GM23338 (cell line): ENCODE data around the gene NFATC1. TPM values are rescaled to one million over a fixed set of nuclear protein-coding genes. Genes with fewer than 3 reads are reported as not detected.

Source experiments
- ATAC-seq: fragments of 200-7000 bp; cut with Tn5 transposase; 3 replicates; pipeline ENCODE4 v1.9.1; 2020
- DNase-seq: peaks from one replicate; pipeline ENCODE4 v3.0.0-alpha.2; 2015; ENCODE audit warnings: low spot score
- H2AFZ ChIP-seq: fragments of 200-600 bp; sonication (generic); 2 replicates; pipeline ENCODE4 v1.8.0; 2016; ENCODE audit warnings: antibody characterized with exemption, mild to moderate bottlenecking, moderate library complexity
- H3F3A ChIP-seq: fragments of 200-600 bp; sonication (generic); replicated peaks from 2 replicates; pipeline ENCODE4 v1.8.0; 2017; ENCODE audit warnings: antibody characterized with exemption, mixed run types, low read depth
- H3K27ac ChIP-seq: fragments of 200-600 bp; sonication (generic); 2 replicates; pipeline ENCODE4 v1.6.1; 2016; ENCODE audit warnings: low read depth
- H3K27me3 ChIP-seq: fragments of 200-600 bp; sonication (generic); 2 replicates; pipeline ENCODE4 v1.8.0; 2016; ENCODE audit warnings: mild to moderate bottlenecking, mixed run types, moderate library complexity; ENCODE audit not compliant: insufficient read depth
- H3K36me3 ChIP-seq: fragments of 200-600 bp; sonication (generic); 2 replicates; pipeline ENCODE4 v1.8.0; 2016; ENCODE audit warnings: mild to moderate bottlenecking; ENCODE audit not compliant: insufficient read depth
- H3K4me1 ChIP-seq: fragments of 200-600 bp; sonication (generic); 2 replicates; pipeline ENCODE4 v1.8.0; 2016; ENCODE audit warnings: mild to moderate bottlenecking, moderate library complexity; ENCODE audit not compliant: insufficient read depth
- H3K4me2 ChIP-seq: fragments of 200-600 bp; sonication (generic); 2 replicates; pipeline ENCODE4 v1.7.1; 2017; ENCODE audit warnings: mixed run types
- H3K4me3 ChIP-seq: fragments of 200-600 bp; sonication (generic); 2 replicates; pipeline ENCODE4 v1.6.1; 2016; ENCODE audit warnings: mixed run types
- H3K79me2 ChIP-seq: fragments of 200-600 bp; sonication (generic); replicated peaks from 2 replicates; pipeline ENCODE4 v1.8.0; 2017; ENCODE audit warnings: mild to moderate bottlenecking; ENCODE audit not compliant: insufficient read depth
- H3K9me2 ChIP-seq: fragments of 200-600 bp; sonication (generic); 2 replicates; pipeline ENCODE4 v1.8.0; 2017; ENCODE audit not compliant: insufficient read depth
- H4K20me1 ChIP-seq: fragments of 200-600 bp; sonication (generic); replicated peaks from 2 replicates; pipeline ENCODE4 v1.8.0; 2017; ENCODE audit warnings: mild to moderate bottlenecking; ENCODE audit not compliant: insufficient read depth
- H3K27ac Mint-ChIP-seq: 2 replicates; pipeline ENCODE4 v1.8.0; 2020; ENCODE audit warnings: inconsistent platforms, mild to moderate bottlenecking, moderate library complexity, mixed read lengths
- H3K27me3 Mint-ChIP-seq: 3 replicates; pipeline ENCODE4 v1.8.0; 2022; ENCODE audit warnings: low read depth, mild to moderate bottlenecking, moderate library complexity, mixed read lengths, inconsistent platforms; ENCODE audit not compliant: insufficient read depth, poor library complexity
- H3K36me3 Mint-ChIP-seq: 3 replicates; pipeline ENCODE4 v1.8.0; 2021; ENCODE audit warnings: low read depth, mild to moderate bottlenecking, inconsistent platforms, moderate library complexity, mixed read lengths
- H3K4me1 Mint-ChIP-seq: 3 replicates; pipeline ENCODE4 v1.8.0; 2020; ENCODE audit warnings: mild to moderate bottlenecking, inconsistent platforms, mixed read lengths
- H3K4me3 Mint-ChIP-seq: 3 replicates; pipeline ENCODE4 v1.8.0; 2021; ENCODE audit warnings: moderate library complexity, mild to moderate bottlenecking, inconsistent platforms, mixed read lengths
- H3K9me3 Mint-ChIP-seq: 3 replicates; pipeline ENCODE4 v1.8.0; 2020; ENCODE audit warnings: moderate library complexity, mild to moderate bottlenecking, inconsistent platforms, mixed read lengths
- CREB1 ChIP-seq: fragments of 250-450 bp; sonication (Bioruptor Pico); IDR thresholded peaks from 2 replicates; pipeline ENCODE4 v1.5.0; 2020; ENCODE audit warnings: low read depth, mild to moderate bottlenecking, moderate library complexity
- CTCF ChIP-seq, 2 experiments: fragments of 200-600 bp in 1 of 2; sonication (generic) in 1 of 2; conservative IDR thresholded peaks; 2 replicates each; pipeline versions ENCODE4 v1.5.1 to v1.6.1; 2016 to 2017; ENCODE audit warnings: antibody characterized with exemption in 2 of 2, low read depth in 2 of 2, mild to moderate bottlenecking in 2 of 2, moderate library complexity in 1 of 2
- EZH2 ChIP-seq: fragments of 200-600 bp; sonication (generic); IDR thresholded peaks from one replicate; pipeline ENCODE4 v1.8.0; 2017; ENCODE audit warnings: antibody characterized with exemption, mild to moderate bottlenecking, low read depth; ENCODE audit not compliant: unreplicated experiment
- EZH2phosphoT487 ChIP-seq: fragments of 200-600 bp; sonication (generic); IDR thresholded peaks from one replicate; pipeline ENCODE4 v1.8.1; 2018; ENCODE audit warnings: antibody characterized with exemption; ENCODE audit not compliant: unreplicated experiment
- JUNB ChIP-seq: IDR thresholded peaks from one replicate; pipeline ENCODE4 v1.6.1; 2016; ENCODE audit warnings: antibody characterized with exemption; ENCODE audit not compliant: unreplicated experiment
- NANOG ChIP-seq: IDR thresholded peaks from 2 replicates; pipeline ENCODE4 v1.6.1; 2016; ENCODE audit warnings: antibody characterized with exemption, borderline replicate concordance
- POLR2AphosphoS5 ChIP-seq: IDR thresholded peaks from 2 replicates; pipeline ENCODE4 v1.6.1; 2016; ENCODE audit warnings: antibody characterized with exemption, low read depth
- REST ChIP-seq: IDR thresholded peaks from one replicate; pipeline ENCODE4 v1.6.1; 2018; ENCODE audit warnings: antibody characterized with exemption; ENCODE audit not compliant: unreplicated experiment
- STAT1 ChIP-seq: IDR thresholded peaks from one replicate; pipeline ENCODE4 v1.6.1; 2016; ENCODE audit warnings: antibody characterized with exemption; ENCODE audit not compliant: unreplicated experiment
- ZNF114 ChIP-seq: fragments of 250-450 bp; sonication (Bioruptor Pico); IDR thresholded peaks from 2 replicates; pipeline ENCODE4 v1.5.0; 2020; ENCODE audit warnings: mild to moderate bottlenecking, moderate library complexity
- ZNF331 ChIP-seq: fragments of 250-450 bp; sonication (Bioruptor Pico); IDR thresholded peaks from 2 replicates; pipeline ENCODE4 v1.5.0; 2020; ENCODE audit warnings: low read depth, mild to moderate bottlenecking, moderate library complexity
- ZNF462 ChIP-seq: fragments of 250-450 bp; sonication (Bioruptor Pico); IDR thresholded peaks from 2 replicates; pipeline ENCODE4 v1.5.0; 2020; ENCODE audit warnings: mild to moderate bottlenecking, moderate library complexity
- polyA plus RNA-seq: library from polyadenylated mRNA; unstranded; fragments of >200 nt; fragmentation: Nextera tagmentation; extraction: Ambion mirVana; gene quantifications from 2 replicates; pipeline ENCODE4 v1.2.1, GENCODE V29; 2016
- total RNA-seq: library from RNA; depleted of rRNA; stranded (reverse); fragments of >200 nt; shearing (Covaris generic); gene quantifications from 2 replicates; pipeline ENCODE4 v1.2.3, GENCODE V29; 2014
- TF ChIP-seq, protein P1 (sequence below): IDR thresholded peaks from 2 replicates; pipeline ENCODE4 v1.6.1; 2016; ENCODE audit warnings: antibody characterized with exemption

The NFATC1 gene
- total and polyA plus RNA-seq, 2 experiments from 2014 or later = 3.9 to 6.4 TPM

- Histone ChIP-seq H2AFZ (no peak overlapping the region), H3F3A (no peaks in the 10 kb centered on the region), H3K27me3 (no peaks in the 10 kb centered on the region), H3K4me2 (no peak overlapping the region), H3K4me3 (no peak overlapping the region), H3K36me3 (no peaks in the 10 kb centered on the region), H4K20me1 (no peaks in the 10 kb centered on the region), H3K9me2 (no peaks in the 10 kb centered on the region), H3K27ac (no peak overlapping the region), H3K4me1 (no peaks in the 10 kb centered on the region), H3K79me2 (no peaks in the 10 kb centered on the region)
- peaks cover 14% of the 10 kb centered on the region for H3K27me3 Mint-ChIP-seq
- ATAC-seq (no peak), DNase-seq (no peak)
- H3K9me3 Mint-ChIP-seq = peaks cover 7% of the 10 kb centered on the region; the same call in 2 of the 3 replicates
- no peaks in the 10 kb centered on the region for H3K4me1 Mint-ChIP-seq
- H3K36me3 Mint-ChIP-seq = no peaks in the 10 kb centered on the region; the same call in 2 of the 3 replicates
- no peak overlapping the region for H3K4me3 Mint-ChIP-seq
- H3K27ac Mint-ChIP-seq = no peak overlapping the region
- no peak for TF ChIP-seq STAT1
- no peak for TF ChIP-seq REST
- TF ChIP-seq ZNF331 (CRISPR knock-in tag) = no peak
- TF ChIP-seq CTCF (conservative IDR thresholded peaks at IDR 0.05; ENCODE audit: low read depth in 2 of 2) = no peak
- no peak for TF ChIP-seq ZNF114 (CRISPR knock-in tag)
- TF ChIP-seq, protein P1, sequence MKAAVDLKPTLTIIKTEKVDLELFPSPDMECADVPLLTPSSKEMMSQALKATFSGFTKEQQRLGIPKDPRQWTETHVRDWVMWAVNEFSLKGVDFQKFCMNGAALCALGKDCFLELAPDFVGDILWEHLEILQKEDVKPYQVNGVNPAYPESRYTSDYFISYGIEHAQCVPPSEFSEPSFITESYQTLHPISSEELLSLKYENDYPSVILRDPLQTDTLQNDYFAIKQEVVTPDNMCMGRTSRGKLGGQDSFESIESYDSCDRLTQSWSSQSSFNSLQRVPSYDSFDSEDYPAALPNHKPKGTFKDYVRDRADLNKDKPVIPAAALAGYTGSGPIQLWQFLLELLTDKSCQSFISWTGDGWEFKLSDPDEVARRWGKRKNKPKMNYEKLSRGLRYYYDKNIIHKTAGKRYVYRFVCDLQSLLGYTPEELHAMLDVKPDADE = no peak
- no peak for TF ChIP-seq ZNF462 (CRISPR knock-in tag)
- no peak for TF ChIP-seq NANOG
- no peak for TF ChIP-seq EZH2phosphoT487
- TF ChIP-seq CREB1 = no peak
- no peak for TF ChIP-seq JUNB
- TF ChIP-seq EZH2 = no peak
- no peak for TF ChIP-seq POLR2AphosphoS5
Observed at GRCh38 chr18:79559436-79559835, 163.7 kb downstream of the NFATC1 start.
